Right lobe of liver (tissue), 4 donors: ENCODE data around the gene C20orf204.

Experiments used
- CTCF ChIP-seq, 4 donors: fragments of 200-600 bp in 3 of 4; fragments of 450-650 bp in 1 of 4; IDR thresholded peaks; one replicate each; pipeline versions ENCODE4 v1.5.1 to v1.8.0; 2016 to 2022; ENCODE audit warnings: antibody characterized with exemption in 4 of 4, mild to moderate bottlenecking in 2 of 4
- POLR2A ChIP-seq: fragments of 450-650 bp; IDR thresholded peaks from one replicate; pipeline ENCODE4 v1.6.1; 2017; ENCODE audit warnings: antibody characterized with exemption, mild to moderate bottlenecking
- donor health status: DM: no; HTN: no; CAD: no.
- donor health status: DM: no; HTN: no; CAD: no.
- donor health status: DM: no; HTN: yes; CAD: no.

GRCh38 chr20:64078934-64079272 is 42.9 kb downstream of the C20orf204 start:
- no peak for TF ChIP-seq CTCF (IDR thresholded peaks at IDR 0.05)
- TF ChIP-seq POLR2A: no peak
